ENCODE results near the gene KRT79.

DNA sequence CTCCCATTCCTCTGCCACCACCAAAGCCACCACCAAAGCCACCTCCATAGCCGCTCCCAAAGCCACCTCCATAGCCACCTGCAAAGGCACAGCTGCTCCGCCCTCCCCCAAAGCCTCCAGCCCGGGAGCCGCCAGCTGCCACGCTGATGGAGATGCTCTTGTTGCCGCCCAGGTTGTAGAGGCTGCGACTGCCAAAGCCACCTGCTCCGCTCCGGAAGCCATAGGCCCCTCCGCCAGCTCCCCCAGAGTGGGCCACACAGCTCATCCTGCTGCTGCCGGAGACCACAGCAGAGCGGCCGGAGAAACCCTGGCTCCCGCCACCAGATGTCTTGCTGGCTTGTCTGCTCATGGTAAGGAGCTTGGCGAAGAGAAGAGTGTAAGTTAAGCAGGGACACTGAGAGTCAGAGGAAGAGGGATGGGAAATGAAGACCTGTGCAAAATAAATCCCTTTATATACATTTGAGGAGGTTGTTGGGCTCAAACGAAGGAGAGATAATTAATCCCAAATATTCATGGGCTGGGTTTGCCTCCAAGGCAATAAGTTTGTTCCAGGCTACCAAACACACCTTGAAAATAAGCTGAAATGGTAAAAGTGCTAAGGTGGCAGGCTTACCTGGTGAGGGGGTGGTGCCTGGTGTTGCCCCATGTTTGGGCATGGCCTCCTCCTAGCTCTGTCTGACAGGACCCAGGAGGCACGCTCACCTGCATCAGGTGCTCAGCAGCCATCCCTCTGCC is 38.2 kb downstream of the KRT79 start, which contains the start of gene KRT3:
- TF ChIP-seq, protein P1, sequence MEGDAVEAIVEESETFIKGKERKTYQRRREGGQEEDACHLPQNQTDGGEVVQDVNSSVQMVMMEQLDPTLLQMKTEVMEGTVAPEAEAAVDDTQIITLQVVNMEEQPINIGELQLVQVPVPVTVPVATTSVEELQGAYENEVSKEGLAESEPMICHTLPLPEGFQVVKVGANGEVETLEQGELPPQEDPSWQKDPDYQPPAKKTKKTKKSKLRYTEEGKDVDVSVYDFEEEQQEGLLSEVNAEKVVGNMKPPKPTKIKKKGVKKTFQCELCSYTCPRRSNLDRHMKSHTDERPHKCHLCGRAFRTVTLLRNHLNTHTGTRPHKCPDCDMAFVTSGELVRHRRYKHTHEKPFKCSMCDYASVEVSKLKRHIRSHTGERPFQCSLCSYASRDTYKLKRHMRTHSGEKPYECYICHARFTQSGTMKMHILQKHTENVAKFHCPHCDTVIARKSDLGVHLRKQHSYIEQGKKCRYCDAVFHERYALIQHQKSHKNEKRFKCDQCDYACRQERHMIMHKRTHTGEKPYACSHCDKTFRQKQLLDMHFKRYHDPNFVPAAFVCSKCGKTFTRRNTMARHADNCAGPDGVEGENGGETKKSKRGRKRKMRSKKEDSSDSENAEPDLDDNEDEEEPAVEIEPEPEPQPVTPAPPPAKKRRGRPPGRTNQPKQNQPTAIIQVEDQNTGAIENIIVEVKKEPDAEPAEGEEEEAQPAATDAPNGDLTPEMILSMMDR (IDR thresholded peaks at IDR 0.05): no peak
- TF ChIP-seq POLR2AphosphoS5 (IDR thresholded peaks at IDR 0.05): no peak
- TF ChIP-seq POLR2A (IDR thresholded peaks at IDR 0.05): no peak
